Left hindlimb (tissue), 1 donor: Measurements from ENCODE around the gene PTPN13.

Source experiments
- DNase-seq: peaks from one replicate; pipeline ENCODE4 v3.0.0-alpha.2; 2018

PTPN13 gene

GRCh38 chr4:86587381-86588140 is 6.6 kb upstream of the PTPN13 start:
- DNase-seq = no peak

GRCh38 chr4:86592553-86593249 is 1.4 kb upstream of the PTPN13 start:
- no peak for DNase-seq

- peak; percentile 77 for DNase-seq
These were observed 677 bp downstream of the PTPN13 start for GRCh38 chr4:86594559-86595425.

- DNase-seq = no peak
These were observed 1.3 kb downstream of the PTPN13 start for GRCh38 chr4:86595426-86595805.

- DNase-seq = no peak
These were observed 2.7 kb downstream of the PTPN13 start for GRCh38 chr4:86596807-86597206.

- DNase-seq = no peak
These were observed 6.0 kb downstream of the PTPN13 start for GRCh38 chr4:86600007-86600653.

GRCh38 chr4:86603311-86603885 is 9.3 kb downstream of the PTPN13 start:
- no peak for DNase-seq

GRCh38 chr4:86606809-86607208 is 12.7 kb downstream of the PTPN13 start:
- DNase-seq = no peak

- no peak for DNase-seq
These were observed 14.8 kb downstream of the PTPN13 start for GRCh38 chr4:86608757-86609375.

- DNase-seq = no peak
These were observed 17.6 kb downstream of the PTPN13 start for GRCh38 chr4:86611757-86612156.

GRCh38 chr4:86613734-86614133 is 19.6 kb downstream of the PTPN13 start:
- no peak for DNase-seq

GRCh38 chr4:86614865-86615264 is 20.8 kb downstream of the PTPN13 start:
- DNase-seq = no peak

GRCh38 chr4:86615501-86615900 is 21.4 kb downstream of the PTPN13 start:
- no peak for DNase-seq

GRCh38 chr4:86619656-86620055 is 25.5 kb downstream of the PTPN13 start:
- no peak for DNase-seq

GRCh38 chr4:86621435-86621834 is 27.3 kb downstream of the PTPN13 start:
- DNase-seq = no peak

- DNase-seq = no peak
These were observed 32.0 kb downstream of the PTPN13 start for GRCh38 chr4:86626066-86626465.

- no peak for DNase-seq
These were observed 33.5 kb downstream of the PTPN13 start for GRCh38 chr4:86627462-86628135.

GRCh38 chr4:86630629-86631028 is 36.5 kb downstream of the PTPN13 start:
- DNase-seq = no peak

- no peak for DNase-seq
These were observed 37.1 kb downstream of the PTPN13 start for GRCh38 chr4:86631166-86631565.

GRCh38 chr4:86633854-86634253 is 39.7 kb downstream of the PTPN13 start:
- no peak for DNase-seq

GRCh38 chr4:86640469-86640868 is 46.4 kb downstream of the PTPN13 start:
- no peak for DNase-seq
